Muscle layer of duodenum (tissue), 2 donors: ENCODE results near the gene FOXC1.
A peak's percentile ranks its signal among the peaks of the same experiment; 100 is the strongest.

Experiments
- H3K27ac ChIP-seq: one replicate; pipeline ENCODE4 v1.7.0; 2013; ENCODE audit warnings: mild to moderate bottlenecking, low read length
- H3K27me3 ChIP-seq: one replicate; pipeline ENCODE4 v1.7.0; 2013; ENCODE audit warnings: low read depth, mild to moderate bottlenecking, control low read depth, low read length
- H3K36me3 ChIP-seq, 2 donors: one replicate each; pipeline ENCODE4 v1.7.0; 2013; ENCODE audit warnings: low read length in 2 of 2, control low read depth in 1 of 2, mild to moderate bottlenecking in 1 of 2; ENCODE audit not compliant: insufficient read depth in 2 of 2, control insufficient read depth in 1 of 2
- H3K4me1 ChIP-seq, 2 donors: one replicate each; pipeline ENCODE4 v1.7.0; 2013; ENCODE audit warnings: low read length in 2 of 2, mild to moderate bottlenecking in 2 of 2, control low read depth in 1 of 2, moderate library complexity in 1 of 2; ENCODE audit not compliant: insufficient read depth in 2 of 2, control insufficient read depth in 1 of 2
- H3K4me3 ChIP-seq, 2 donors: one replicate each; pipeline ENCODE4 v1.7.0; 2013; ENCODE audit warnings: low read length in 2 of 2, low read depth in 1 of 2, mild to moderate bottlenecking in 1 of 2
- H3K9me3 ChIP-seq, 2 donors: one replicate each; pipeline ENCODE4 v1.7.0; 2013; ENCODE audit warnings: low read length in 2 of 2, control low read depth in 1 of 2, mild to moderate bottlenecking in 1 of 2; ENCODE audit not compliant: control insufficient read depth in 1 of 2
- donor health status: healthy.

FOXC1 gene

DNA sequence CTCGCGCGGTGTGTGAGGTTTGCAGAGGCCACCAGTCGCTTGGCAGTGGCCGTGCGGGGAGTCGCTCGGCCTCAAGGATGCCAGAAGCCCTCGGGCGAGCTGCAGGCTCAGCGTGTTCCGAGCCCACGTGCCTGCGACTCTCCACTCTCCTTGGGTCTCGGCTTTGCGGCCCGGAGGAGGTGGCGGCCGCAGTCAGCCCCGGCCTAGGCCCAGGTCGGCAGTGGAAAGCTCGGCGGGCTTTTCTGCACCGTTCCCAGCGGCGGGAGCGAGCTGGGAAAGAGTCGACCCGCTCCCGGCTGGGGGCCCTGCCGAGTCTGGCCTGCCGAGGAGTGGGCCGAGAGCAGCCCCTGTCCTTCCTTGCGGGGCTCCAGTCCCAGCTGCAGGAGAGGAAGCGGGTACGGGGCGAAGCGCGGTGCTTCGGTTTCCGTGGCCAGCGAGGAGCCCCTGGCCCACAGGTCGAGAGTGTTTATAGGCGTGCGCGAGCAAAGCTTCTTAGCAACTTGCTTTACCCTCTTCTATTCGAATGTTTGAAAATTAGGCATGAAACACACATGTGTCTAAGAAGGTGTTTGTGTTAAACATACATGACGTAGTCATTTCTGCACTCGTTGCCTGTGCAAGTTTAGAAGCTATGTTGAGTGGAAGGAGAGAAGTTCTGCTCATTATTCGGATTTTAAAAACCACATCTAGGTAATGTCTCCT, 5.6 kb downstream of the FOXC1 start:
- no peak overlapping the region for H3K27ac ChIP-seq
- H3K4me1 ChIP-seq: peaks cover 0 to 29% of the 10 kb centered on the region in 2 donors
- H3K36me3 ChIP-seq: no peaks in the 10 kb centered on the region
- H3K9me3 ChIP-seq: no peaks in the 10 kb centered on the region
- no peak overlapping the region for H3K4me3 ChIP-seq
- peaks cover 65% of the 10 kb centered on the region for H3K27me3 ChIP-seq

DNA sequence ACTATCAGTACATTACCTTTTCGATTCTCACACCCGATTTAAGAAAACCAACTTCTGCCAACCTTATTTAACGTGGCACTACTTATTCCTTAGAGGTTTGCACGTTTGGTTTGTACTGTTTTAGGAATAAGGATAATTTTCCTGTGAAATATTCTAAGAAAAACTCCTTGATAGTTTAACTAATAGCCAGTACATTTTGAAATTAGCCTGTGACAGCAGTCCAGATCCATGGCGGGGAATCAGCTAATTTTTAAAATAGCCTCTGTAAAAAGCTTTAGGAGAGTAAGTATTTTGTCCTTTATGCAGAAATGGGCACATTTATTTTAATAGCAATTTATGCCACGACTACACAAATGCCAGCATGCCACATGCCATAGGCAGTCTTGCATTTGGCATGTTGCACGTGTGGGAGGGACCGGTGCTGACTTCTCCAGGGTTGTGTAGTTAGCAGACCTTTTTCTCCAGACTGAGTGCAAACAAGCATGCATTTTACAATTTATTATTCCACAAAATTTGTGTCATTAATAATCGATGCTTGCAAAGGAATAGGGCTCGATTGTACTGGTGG, 6.2 kb downstream of the FOXC1 start:
- Histone ChIP-seq H3K27ac (no peak overlapping the region), H3K4me1 (peaks cover 0 to 26% of the 10 kb centered on the region in 2 donors), H3K27me3 (peaks cover 70% of the 10 kb centered on the region), H3K36me3 (no peaks in the 10 kb centered on the region), H3K9me3 (no peaks in the 10 kb centered on the region), H3K4me3 (no peak overlapping the region)

DNA sequence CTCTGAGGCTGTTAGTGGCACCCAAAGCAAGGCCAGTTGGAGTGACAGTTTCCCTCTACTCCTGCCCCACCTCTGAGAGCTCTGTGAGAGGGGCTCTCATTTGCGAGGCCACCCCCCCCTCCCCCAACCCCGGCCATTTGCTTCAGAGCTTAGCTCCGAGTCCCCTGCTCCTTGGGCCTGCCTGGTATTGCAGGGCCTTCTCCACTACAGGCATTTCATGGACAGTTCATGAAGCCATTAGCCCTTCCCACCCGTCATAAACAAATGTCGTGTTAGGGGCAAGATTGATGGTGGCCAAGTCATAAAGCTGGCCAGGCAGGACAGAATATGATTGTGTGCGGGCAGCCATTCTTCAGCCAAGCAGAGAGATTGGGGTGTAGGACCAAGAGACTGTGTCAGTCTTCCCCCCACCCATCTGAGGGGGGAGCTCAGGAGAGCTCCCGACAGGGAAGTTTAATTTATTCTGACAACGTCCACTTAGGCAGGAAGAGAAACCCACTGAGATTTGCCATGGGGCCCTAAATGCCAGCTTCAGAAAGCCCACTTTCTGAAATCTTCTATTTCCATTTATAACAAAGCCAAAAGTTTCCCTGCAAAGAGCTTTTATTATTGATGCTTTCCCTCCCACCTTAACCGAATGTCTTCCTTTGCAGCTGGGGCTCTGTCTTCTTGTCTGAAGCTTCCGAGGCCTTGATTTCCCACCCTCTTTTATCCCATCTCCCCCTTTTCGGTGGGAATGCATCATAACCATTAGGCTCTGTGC, 7.2 kb downstream of the FOXC1 start:
- no peaks in the 10 kb centered on the region for H3K36me3 ChIP-seq
- no peaks in the 10 kb centered on the region for H3K9me3 ChIP-seq
- H3K4me3 ChIP-seq: no peak overlapping the region
- H3K27ac ChIP-seq: no peak overlapping the region
- peaks cover 0 to 22% of the 10 kb centered on the region in 2 donors for H3K4me1 ChIP-seq
- H3K27me3 ChIP-seq: peaks cover 78% of the 10 kb centered on the region

DNA sequence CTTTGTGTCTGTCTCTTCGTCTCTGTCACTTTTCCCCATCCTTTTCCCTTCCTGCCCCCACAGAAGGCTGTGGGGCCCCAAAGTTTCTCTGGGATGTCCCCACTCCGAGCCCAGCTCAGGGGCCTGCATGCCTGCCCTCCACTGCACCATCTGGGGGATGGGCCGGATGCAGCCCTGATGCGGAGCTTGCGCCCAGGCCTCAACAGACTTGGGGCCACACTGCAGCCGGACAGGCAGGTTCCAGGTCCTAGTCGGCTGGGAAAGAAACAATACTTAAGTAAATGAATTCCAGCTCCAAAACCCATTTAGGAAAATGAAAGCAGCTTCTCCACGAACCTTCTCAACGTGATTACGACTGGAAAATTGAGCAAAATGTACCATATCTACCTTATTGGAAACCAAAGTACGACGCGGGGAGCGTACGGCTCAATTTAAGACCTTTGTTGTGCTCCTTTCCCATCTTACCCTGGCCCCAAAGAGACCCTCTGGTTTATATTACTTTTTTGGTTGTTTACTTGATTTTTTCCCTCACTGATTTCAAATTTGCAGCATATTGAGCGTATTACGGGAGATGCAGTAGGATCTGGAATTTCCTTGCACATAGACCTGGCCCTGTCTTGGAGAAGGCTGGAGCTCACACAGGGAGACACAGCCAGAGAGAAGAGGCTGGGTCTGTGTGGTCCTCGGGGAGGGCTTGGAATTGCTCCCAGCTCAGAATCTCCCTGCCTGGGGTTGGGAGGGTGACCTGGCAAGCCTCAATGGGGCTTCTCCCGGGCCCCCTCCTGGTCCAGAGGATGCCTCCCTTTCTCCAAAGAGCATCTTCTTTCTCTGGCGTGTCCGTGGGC, 8.0 kb downstream of the FOXC1 start:
- Histone ChIP-seq H3K36me3 (no peaks in the 10 kb centered on the region), H3K4me1 (peaks cover 0 to 16% of the 10 kb centered on the region in 2 donors), H3K4me3 (no peak overlapping the region), H3K27ac (no peak overlapping the region), H3K27me3 (peaks cover 75% of the 10 kb centered on the region), H3K9me3 (no peaks in the 10 kb centered on the region)

DNA sequence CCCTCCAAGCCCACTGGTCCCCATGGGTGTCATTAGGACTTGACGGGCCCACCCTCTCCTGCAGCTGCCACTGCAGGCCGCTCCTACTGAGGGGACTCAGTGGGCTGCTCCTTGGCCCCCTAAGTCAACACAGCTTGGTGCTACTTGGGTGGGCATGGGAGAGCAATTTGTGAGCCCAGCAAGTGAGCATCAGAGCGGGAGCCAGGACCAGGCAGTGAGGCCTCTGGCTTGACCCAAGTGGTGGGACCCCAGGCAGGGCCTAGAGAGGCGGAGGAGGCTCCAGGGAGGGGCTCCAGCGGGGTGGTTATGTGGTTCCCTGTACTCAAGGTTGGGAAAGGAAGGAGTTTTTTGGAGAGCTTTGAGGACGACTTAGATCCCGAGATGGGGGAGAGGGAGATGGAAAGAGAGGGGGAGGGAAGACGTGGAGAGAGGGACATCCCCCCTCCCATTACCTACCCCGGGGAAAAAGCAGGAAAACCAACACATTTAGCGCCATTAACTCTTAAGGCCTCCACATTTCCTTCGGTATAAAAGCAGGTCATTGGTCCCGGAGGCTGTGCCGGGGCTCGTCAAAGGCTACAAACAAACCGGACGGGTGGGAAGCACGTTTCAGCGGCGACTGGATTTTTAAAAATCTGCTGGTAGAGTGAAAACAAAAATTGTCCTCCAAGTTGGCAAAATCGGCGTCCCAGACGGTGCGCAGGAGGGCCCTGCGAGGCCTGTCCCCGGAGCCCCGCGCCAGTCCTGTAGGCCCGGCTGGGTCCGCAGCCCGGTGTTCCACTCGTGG, 8.8 kb downstream of the FOXC1 start:
- H3K36me3 ChIP-seq: no peaks in the 10 kb centered on the region
- H3K27me3 ChIP-seq: peaks cover 67% of the 10 kb centered on the region
- H3K4me3 ChIP-seq: no peak overlapping the region
- H3K9me3 ChIP-seq: no peaks in the 10 kb centered on the region
- H3K27ac ChIP-seq: no peak overlapping the region
- peaks cover 0 to 16% of the 10 kb centered on the region in 2 donors for H3K4me1 ChIP-seq

DNA sequence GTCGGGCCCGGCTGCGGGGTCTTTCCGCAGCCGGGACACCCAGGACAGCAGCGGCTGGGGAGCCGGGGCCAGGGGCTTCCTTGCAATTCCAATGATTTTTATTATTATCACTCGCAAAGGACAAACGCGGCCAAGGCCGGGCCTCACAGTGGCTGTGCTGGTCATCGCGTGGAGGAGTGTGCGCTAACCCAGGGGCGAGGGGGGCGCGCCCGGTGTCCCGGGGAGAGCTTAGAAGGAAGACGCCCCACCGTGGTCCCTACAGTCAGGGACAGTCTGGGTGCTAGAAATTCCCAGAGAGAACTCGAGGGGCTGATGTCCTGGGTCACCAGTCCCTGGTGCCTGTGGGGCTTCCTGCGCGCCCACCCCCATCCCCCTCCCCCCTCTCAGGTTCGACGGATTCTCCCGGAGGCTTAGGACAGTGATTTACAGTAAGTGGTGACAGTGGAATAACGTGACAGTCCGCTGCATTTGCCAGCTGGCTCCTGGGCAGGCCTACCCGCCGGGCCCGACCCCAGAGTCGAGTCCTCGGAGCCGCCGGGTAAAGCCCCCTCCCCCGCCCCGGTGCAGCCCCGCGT, 9.5 kb downstream of the FOXC1 start:
- no peaks in the 10 kb centered on the region for H3K9me3 ChIP-seq
- no peak overlapping the region for H3K27ac ChIP-seq
- H3K4me3 ChIP-seq: peak overlapping the region in 1 of 2 donors; percentile 37
- no peaks in the 10 kb centered on the region for H3K36me3 ChIP-seq
- peaks cover 0 to 19% of the 10 kb centered on the region in 2 donors for H3K4me1 ChIP-seq
- peaks cover 60% of the 10 kb centered on the region for H3K27me3 ChIP-seq

DNA sequence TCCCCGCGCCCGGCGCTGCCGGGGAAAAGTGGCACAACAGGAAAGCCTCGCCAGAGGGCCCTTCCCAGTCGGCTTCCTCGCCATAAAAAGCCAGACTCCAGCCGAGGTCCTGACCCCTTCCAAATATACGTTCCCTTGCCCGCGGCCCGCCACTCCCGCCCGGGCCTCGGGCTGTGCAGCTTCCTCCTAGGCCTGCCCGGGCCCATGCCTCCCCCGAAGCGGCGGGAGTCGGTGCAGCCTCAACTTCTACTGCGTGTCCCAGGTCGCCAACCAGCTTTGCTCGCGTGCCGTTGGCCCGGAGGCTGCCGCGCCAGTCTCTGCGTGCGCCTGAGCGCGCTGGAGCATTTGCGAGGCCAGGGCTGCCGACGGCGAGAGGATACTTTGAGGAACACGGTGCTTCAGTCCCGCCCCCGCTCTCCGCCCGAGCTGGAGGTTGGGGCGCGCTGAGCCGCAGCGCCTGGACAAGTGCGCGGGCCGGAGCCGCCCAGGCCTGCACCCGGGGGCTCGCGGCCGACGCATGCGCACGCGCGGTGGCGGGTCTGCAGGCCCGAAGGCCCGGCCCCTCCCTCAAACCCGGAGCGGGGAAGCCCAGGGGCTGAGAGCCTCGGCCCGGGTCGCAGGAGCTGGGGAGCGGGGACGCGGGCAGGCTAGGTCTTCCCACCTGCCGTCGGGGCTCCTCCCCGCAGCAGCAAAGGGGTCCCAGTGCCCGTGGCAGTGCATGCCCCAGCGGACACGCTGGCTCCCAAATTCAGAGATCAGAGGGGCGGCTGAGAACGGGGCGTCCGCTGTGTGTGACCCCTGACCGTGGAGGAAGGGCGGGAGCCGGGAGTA, 10.2 kb downstream of the FOXC1 start:
- H3K27me3 ChIP-seq: peaks cover 59% of the 10 kb centered on the region
- no peaks in the 10 kb centered on the region for H3K9me3 ChIP-seq
- H3K36me3 ChIP-seq: no peaks in the 10 kb centered on the region
- peak overlapping the region in 1 of 2 donors; percentile 37 for H3K4me3 ChIP-seq
- H3K4me1 ChIP-seq: peaks cover 0 to 23% of the 10 kb centered on the region in 2 donors
- no peak overlapping the region for H3K27ac ChIP-seq

DNA sequence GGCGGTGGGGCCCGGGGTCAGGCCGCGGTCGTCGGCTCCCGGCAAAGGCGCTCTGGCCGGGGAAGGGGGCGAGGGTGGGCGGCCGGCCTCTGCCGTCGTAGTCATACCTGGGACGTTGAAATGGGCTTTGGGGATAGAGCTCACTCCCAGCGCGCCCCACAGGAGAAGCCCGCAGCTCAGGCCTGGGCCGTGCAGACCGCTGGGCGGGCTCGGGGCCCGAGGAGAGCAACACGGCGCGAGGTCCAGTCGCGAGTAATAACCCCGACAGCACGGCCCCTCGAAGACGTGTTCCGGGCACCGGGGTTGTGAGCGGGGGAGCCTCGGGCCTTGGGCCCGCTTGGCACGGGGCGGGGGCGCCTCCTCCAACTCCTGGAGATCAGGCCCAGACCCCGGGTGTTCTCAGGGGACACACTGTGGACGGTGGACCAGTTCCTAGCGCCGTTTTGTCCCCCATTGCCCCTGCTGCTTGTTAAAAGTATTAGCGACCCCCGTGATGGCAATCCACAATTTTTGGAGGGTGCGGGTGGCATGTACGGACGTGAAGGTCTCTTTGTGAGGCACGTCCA, 10.9 kb downstream of the FOXC1 start:
- peaks cover 4 to 29% of the 10 kb centered on the region in 2 donors for H3K4me1 ChIP-seq
- no peaks in the 10 kb centered on the region for H3K9me3 ChIP-seq
- H3K36me3 ChIP-seq: no peaks in the 10 kb centered on the region
- peak overlapping the region in 1 of 2 donors; percentile 37 for H3K4me3 ChIP-seq
- H3K27me3 ChIP-seq: peaks cover 59% of the 10 kb centered on the region
- no peak overlapping the region for H3K27ac ChIP-seq

DNA sequence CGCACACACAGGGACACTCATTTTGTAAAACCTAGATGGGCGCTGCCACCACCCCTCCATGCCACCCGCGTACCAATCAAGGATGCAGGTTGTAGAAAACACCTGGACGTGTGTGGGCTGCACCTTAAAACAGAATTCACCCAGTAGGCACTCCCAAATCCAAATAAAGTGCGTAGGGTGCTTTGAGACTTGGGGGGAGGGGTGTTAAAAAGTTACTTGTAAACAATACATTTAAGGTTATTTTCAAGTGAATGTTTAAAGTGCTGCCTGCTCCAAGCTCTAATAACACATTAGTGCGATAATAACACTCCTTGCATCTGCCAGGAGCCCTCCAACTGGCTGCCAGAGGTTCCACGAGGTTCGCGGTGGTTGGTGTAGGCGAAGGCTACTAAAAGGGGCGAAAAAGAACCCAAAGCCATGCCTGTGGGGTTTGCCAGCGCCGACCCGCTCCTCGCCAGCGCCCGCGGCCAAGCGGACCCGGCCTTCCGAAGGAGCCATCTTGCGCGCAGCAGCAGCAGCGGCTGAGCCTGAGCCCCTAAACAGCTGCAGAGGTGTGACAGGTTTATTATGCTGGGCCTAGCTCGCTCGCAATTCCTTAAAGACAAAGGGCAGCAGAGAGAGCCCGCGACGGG, 11.5 kb downstream of the FOXC1 start:
- peaks cover 60% of the 10 kb centered on the region for H3K27me3 ChIP-seq
- no peak overlapping the region for H3K4me3 ChIP-seq
- no peaks in the 10 kb centered on the region for H3K9me3 ChIP-seq
- peaks cover 4 to 33% of the 10 kb centered on the region in 2 donors for H3K4me1 ChIP-seq
- H3K27ac ChIP-seq: no peak overlapping the region
- H3K36me3 ChIP-seq: no peaks in the 10 kb centered on the region
